ENCODE measurements around the gene ANKRD1.

- TF ChIP-seq CTCF (IDR thresholded peaks at IDR 0.05 in 2 of 3, conservative IDR thresholded peaks at IDR 0.05 in 1 of 3; ENCODE audit: borderline replicate concordance in 1 of 3, insufficient read depth in 1 of 3, low read depth in 2 of 3, low read length in 2 of 3) (no peak), RAD21 (IDR thresholded peaks at IDR 0.05; ENCODE audit: low read depth) (no peak), POLR2AphosphoS5 (IDR thresholded peaks at IDR 0.05; ENCODE audit: low read depth, low read length) (no peak), ZNF274 (IDR thresholded peaks at IDR 0.05; ENCODE audit: low read depth, low read length) (no peak), POLR2A (IDR thresholded peaks at IDR 0.05; ENCODE audit: borderline replicate concordance, extremely low read depth, insufficient read depth, insufficient read length) (no peak), SRF (IDR thresholded peaks at IDR 0.05; ENCODE audit: low read depth) (no peak), MAX (IDR thresholded peaks at IDR 0.05) (no peak), ELF1 (IDR thresholded peaks at IDR 0.05; ENCODE audit: borderline replicate concordance, low read depth) (no peak)
Measured at GRCh38 chr10:90889636-90890035, 31.3 kb downstream of the ANKRD1 start.
